Non-pigmented ciliary epithelial cell (primary cell): ENCODE data around the gene S100A12.

Source experiments
- DNase-seq: peaks from one replicate; pipeline ENCODE4 v3.0.0-alpha.2; 2010; ENCODE audit warnings: low read depth

The S100A12 gene

GRCh38 chr1:153368495-153368894, 6.9 kb downstream of the S100A12 start:
- no peak for DNase-seq

- DNase-seq, result no peak
Measured at GRCh38 chr1:153367090-153367489, 8.3 kb downstream of the S100A12 start.

GRCh38 chr1:153366261-153366660, 9.2 kb downstream of the S100A12 start:
- no peak for DNase-seq

GRCh38 chr1:153365696-153366095, 9.7 kb downstream of the S100A12 start:
- no peak for DNase-seq

GRCh38 chr1:153364766-153365666, 10.4 kb downstream of the S100A12 start:
- no peak for DNase-seq

GRCh38 chr1:153364156-153364555, 11.3 kb downstream of the S100A12 start:
- no peak for DNase-seq

- no peak for DNase-seq
Measured at GRCh38 chr1:153363641-153364040, 11.8 kb downstream of the S100A12 start.

GRCh38 chr1:153362187-153362775, 13.1 kb downstream of the S100A12 start:
- DNase-seq, result no peak

- no peak for DNase-seq
Measured at GRCh38 chr1:153361480-153362109, 13.8 kb downstream of the S100A12 start.

- DNase-seq, result no peak
Measured at GRCh38 chr1:153360592-153361479, 14.6 kb downstream of the S100A12 start.

- DNase-seq, result no peak
Measured at GRCh38 chr1:153360190-153360589, 15.2 kb downstream of the S100A12 start.

- no peak for DNase-seq
Measured at GRCh38 chr1:153359241-153359640, 16.2 kb downstream of the S100A12 start.

- DNase-seq, result no peak
Measured at GRCh38 chr1:153358691-153358975, 16.8 kb downstream of the S100A12 start.

- no peak for DNase-seq
Measured at GRCh38 chr1:153357853-153358690, 17.3 kb downstream of the S100A12 start, which contains the start of gene S100A9. TSS of gene S100A9 (plus strand) at chr1:153357854. CDS start at chr1:153358284, 430 bp downstream.

- no peak for DNase-seq
Measured at GRCh38 chr1:153357076-153357852, 18.2 kb downstream of the S100A12 start.

- DNase-seq, result no peak
Measured at GRCh38 chr1:153356392-153357075, 18.9 kb downstream of the S100A12 start.

GRCh38 chr1:153355445-153356071, 19.9 kb downstream of the S100A12 start:
- DNase-seq, result no peak

GRCh38 chr1:153354515-153355193, 20.8 kb downstream of the S100A12 start:
- no peak for DNase-seq
